CD4-positive, alpha-beta T cell treated with Interferon alpha-2 for 1 hour (primary cell): ENCODE measurements around the gene ATP6V0C.

Experiments used
- DNase-seq, 2 donors: peaks; one replicate each; pipeline ENCODE4 v3.0.0-alpha.2; 2020 to 2022

ATP6V0C gene

GRCh38 chr16:2512735-2513404 is 882 bp upstream of the ATP6V0C start:
- DNase-seq = peak; percentile 41 to 47

GRCh38 chr16:2514333-2515179 is 804 bp downstream of the ATP6V0C start:
- peak; percentile 29 to 61 for DNase-seq

GRCh38 chr16:2515180-2515851 is 1.6 kb downstream of the ATP6V0C start:
- no peak for DNase-seq

GRCh38 chr16:2516391-2517240 is 2.9 kb downstream of the ATP6V0C start:
- peak in 1 of 2 donors; percentile 44 for DNase-seq

- no peak for DNase-seq
Measured at GRCh38 chr16:2517954-2518605, 4.3 kb downstream of the ATP6V0C start.

GRCh38 chr16:2518823-2519710 is 5.3 kb downstream of the ATP6V0C start:
- DNase-seq = no peak

GRCh38 chr16:2519711-2520080 is 5.9 kb downstream of the ATP6V0C start:
- DNase-seq = no peak

GRCh38 chr16:2520097-2520783 is 6.5 kb downstream of the ATP6V0C start, which contains the start of gene AMDHD2:
AMDHD2 (plus strand) TSS chr16:2520371; CDS start chr16:2520459, 88 bp downstream.
- DNase-seq = peak; percentile 89 to 92

- DNase-seq = peak; percentile 81 to 86
Measured at GRCh38 chr16:2520784-2521531, 7.2 kb downstream of the ATP6V0C start.

GRCh38 chr16:2523801-2524231 is 10.1 kb downstream of the ATP6V0C start:
- DNase-seq = no peak

- no peak for DNase-seq
Measured at GRCh38 chr16:2524339-2524938, 10.7 kb downstream of the ATP6V0C start.

- DNase-seq = no peak
Measured at GRCh38 chr16:2526135-2526534, 12.4 kb downstream of the ATP6V0C start.

GRCh38 chr16:2527071-2527783 is 13.5 kb downstream of the ATP6V0C start:
- no peak for DNase-seq

GRCh38 chr16:2527784-2528100 is 14.0 kb downstream of the ATP6V0C start:
- no peak for DNase-seq

- no peak for DNase-seq
Measured at GRCh38 chr16:2528161-2529060, 14.7 kb downstream of the ATP6V0C start.

- no peak for DNase-seq
Measured at GRCh38 chr16:2529061-2529931, 15.5 kb downstream of the ATP6V0C start.
